ENCODE data around the gene EXOC4. TPM values are rescaled to one million over a fixed set of nuclear protein-coding genes. Genes with fewer than 3 reads are reported as not detected.

The EXOC4 gene
- total RNA-seq, 2 donors from 2014 or later, result 48.9 to 102 TPM

GRCh38 chr7:133437544-133437943 lies 184.7 kb downstream of the EXOC4 start:
- H3K27me3 ChIP-seq (replicated peaks; ENCODE audit: insufficient read depth), result no peaks in the 10 kb centered on the region
- DNase-seq (ENCODE audit: low spot score), result no peak

GRCh38 chr7:133442818-133443217 lies 189.9 kb downstream of the EXOC4 start:
- Histone ChIP-seq H3K4me1 (replicated peaks) (no peaks in the 10 kb centered on the region), H3K27me3 (replicated peaks; ENCODE audit: insufficient read depth) (no peaks in the 10 kb centered on the region), H3K4me3 (no peak overlapping the region), H3K36me3 (no peaks in the 10 kb centered on the region), H3K9me3 (no peaks in the 10 kb centered on the region), H3K27ac (no peak overlapping the region)
- WGBS, result 100% methylated on average over 3 of the region's 3 CpGs
- DNase-seq (ENCODE audit: low spot score), result no peak
- intact Hi-C loops (cut with DNase I), result no loop called here
- TF ChIP-seq POLR2AphosphoS5 (IDR thresholded peaks at IDR 0.05) (no peak), POLR2A (IDR thresholded peaks at IDR 0.05) (no peak), CTCF (IDR thresholded peaks at IDR 0.05) (no peak)

More at GRCh38 chr7:133437544-133437943, 184.7 kb downstream of the EXOC4 start:
- H3K27ac ChIP-seq, result no peak overlapping the region
- intact Hi-C loops (cut with DNase I), result loop anchor here (10.0 kb wide), 1 partner anchor 1123 kb away; no protein-coding TSS in a partner anchor
- no peaks in the 10 kb centered on the region for H3K9me3 ChIP-seq
- H3K36me3 ChIP-seq, result no peaks in the 10 kb centered on the region
- WGBS, result 94% methylated on average over 4 of the region's 4 CpGs
- H3K4me3 ChIP-seq, result no peak overlapping the region
- no peak for TF ChIP-seq CTCF (IDR thresholded peaks at IDR 0.05)
- no peak for TF ChIP-seq POLR2A (IDR thresholded peaks at IDR 0.05)
- no peak for TF ChIP-seq POLR2AphosphoS5 (IDR thresholded peaks at IDR 0.05)
- no peaks in the 10 kb centered on the region for H3K4me1 ChIP-seq (replicated peaks)

- intact Hi-C loops (cut with DNase I), result no loop called here
- H3K27me3 ChIP-seq (replicated peaks; ENCODE audit: insufficient read depth), result no peaks in the 10 kb centered on the region
- no peaks in the 10 kb centered on the region for H3K4me1 ChIP-seq (replicated peaks)
- TF ChIP-seq CTCF (IDR thresholded peaks at IDR 0.05), result no peak
- no peak for TF ChIP-seq POLR2AphosphoS5 (IDR thresholded peaks at IDR 0.05)
- TF ChIP-seq POLR2A (IDR thresholded peaks at IDR 0.05), result no peak
- H3K9me3 ChIP-seq, result no peaks in the 10 kb centered on the region
- 92% methylated on average over 6 of the region's 6 CpGs for WGBS
- no peak overlapping the region for H3K27ac ChIP-seq
- no peaks in the 10 kb centered on the region for H3K36me3 ChIP-seq
- DNase-seq (ENCODE audit: low spot score), result no peak
- no peak overlapping the region for H3K4me3 ChIP-seq
These were observed 192.7 kb downstream of the EXOC4 start for GRCh38 chr7:133445617-133446016.

GRCh38 chr7:133448012-133448411 lies 195.1 kb downstream of the EXOC4 start:
- Histone ChIP-seq H3K9me3 (no peaks in the 10 kb centered on the region), H3K4me1 (replicated peaks) (no peaks in the 10 kb centered on the region), H3K27me3 (replicated peaks; ENCODE audit: insufficient read depth) (no peaks in the 10 kb centered on the region), H3K4me3 (no peak overlapping the region), H3K27ac (no peak overlapping the region), H3K36me3 (no peaks in the 10 kb centered on the region)
- DNase-seq (ENCODE audit: low spot score), result no peak
- TF ChIP-seq POLR2AphosphoS5 (IDR thresholded peaks at IDR 0.05) (no peak), POLR2A (IDR thresholded peaks at IDR 0.05) (no peak), CTCF (IDR thresholded peaks at IDR 0.05) (no peak)
- 100% methylated on average over 1 of the region's 1 CpG for WGBS
- intact Hi-C loops (cut with DNase I), result no loop called here

- no peak overlapping the region for H3K4me3 ChIP-seq
- intact Hi-C loops (cut with DNase I), result no loop called here
- TF ChIP-seq POLR2A (IDR thresholded peaks at IDR 0.05) (no peak), POLR2AphosphoS5 (IDR thresholded peaks at IDR 0.05) (no peak), CTCF (IDR thresholded peaks at IDR 0.05) (no peak)
- no peaks in the 10 kb centered on the region for H3K36me3 ChIP-seq
- no peaks in the 10 kb centered on the region for H3K9me3 ChIP-seq
- no peak overlapping the region for H3K27ac ChIP-seq
- H3K4me1 ChIP-seq (replicated peaks), result no peaks in the 10 kb centered on the region
- 91% methylated on average over 2 of the region's 2 CpGs for whole genome bisulfite sequencing
- DNase-seq (ENCODE audit: low spot score), result no peak
- H3K27me3 ChIP-seq (replicated peaks; ENCODE audit: insufficient read depth), result no peaks in the 10 kb centered on the region
These were observed 199.7 kb downstream of the EXOC4 start for GRCh38 chr7:133452577-133452976.
